Chondrocyte (in vitro differentiated cells): ENCODE data around the gene TSPAN5. TPM values are rescaled to one million over a fixed set of nuclear protein-coding genes. Genes with fewer than 3 reads are reported as not detected.

Experiments used
- DNase-seq: peaks from one replicate; pipeline ENCODE4 v3.0.0; 2021; ENCODE audit warnings: mixed read lengths, low spot score
- H3K27ac Mint-ChIP-seq: one replicate; pipeline ENCODE4 v1.8.0; 2021; ENCODE audit warnings: mild to moderate bottlenecking, moderate library complexity, mixed read lengths; ENCODE audit not compliant: unreplicated experiment
- H3K27me3 Mint-ChIP-seq: 2 replicates; pipeline ENCODE4 v1.8.0; 2021; ENCODE audit warnings: low read depth, mixed read lengths
- H3K36me3 Mint-ChIP-seq: 2 replicates; pipeline ENCODE4 v1.8.0; 2021; ENCODE audit warnings: low read depth, mixed read lengths
- H3K4me1 Mint-ChIP-seq: 2 replicates; pipeline ENCODE4 v1.8.0; 2021; ENCODE audit warnings: low read depth, mild to moderate bottlenecking, mixed read lengths
- H3K4me3 Mint-ChIP-seq: one replicate; pipeline ENCODE4 v1.8.0; 2021; ENCODE audit warnings: mild to moderate bottlenecking, moderate library complexity, mixed read lengths; ENCODE audit not compliant: unreplicated experiment
- H3K9me3 Mint-ChIP-seq: 2 replicates; pipeline ENCODE4 v1.8.0; 2021; ENCODE audit warnings: low read depth, mixed read lengths
- total RNA-seq: library from RNA; stranded (reverse); gene quantifications from 3 replicates; pipeline ENCODE4 v1.2.1, GENCODE V29; 2021
- TF ChIP-seq, protein P1 (sequence below): fragments of 200-600 bp; sonication (generic); IDR thresholded peaks from 2 replicates; pipeline ENCODE4 v1.5.0; 2021; ENCODE audit warnings: antibody characterized with exemption, mild to moderate bottlenecking, moderate library complexity

The TSPAN5 gene
- total RNA-seq, 1 donor from 2014 or later, result 55.5 TPM

DNA sequence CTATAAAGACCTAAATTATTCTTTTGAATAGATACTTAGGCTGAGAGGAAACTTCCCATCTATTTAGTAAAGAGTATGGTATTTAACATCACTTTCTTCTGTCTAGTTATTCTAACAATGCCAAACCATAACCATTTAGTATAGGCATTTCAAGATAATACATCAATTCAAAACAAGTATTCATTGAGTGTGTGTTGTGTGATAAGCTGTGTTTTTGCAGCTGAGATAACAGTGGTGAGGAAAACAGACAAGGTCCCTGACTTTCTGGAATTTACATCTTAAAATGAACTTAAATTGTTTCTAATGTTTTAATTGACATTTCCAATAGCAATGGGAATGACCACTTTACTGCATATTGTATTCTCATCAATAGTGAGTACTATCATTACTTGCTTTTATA is 22.4 kb upstream of the TSPAN5 start:
- no peaks in the 10 kb centered on the region for H3K27me3 Mint-ChIP-seq
- no peak overlapping the region for H3K27ac Mint-ChIP-seq
- DNase-seq, result no peak
- no peaks in the 10 kb centered on the region for H3K36me3 Mint-ChIP-seq
- H3K9me3 Mint-ChIP-seq, result no peaks in the 10 kb centered on the region
- TF ChIP-seq, protein P1, sequence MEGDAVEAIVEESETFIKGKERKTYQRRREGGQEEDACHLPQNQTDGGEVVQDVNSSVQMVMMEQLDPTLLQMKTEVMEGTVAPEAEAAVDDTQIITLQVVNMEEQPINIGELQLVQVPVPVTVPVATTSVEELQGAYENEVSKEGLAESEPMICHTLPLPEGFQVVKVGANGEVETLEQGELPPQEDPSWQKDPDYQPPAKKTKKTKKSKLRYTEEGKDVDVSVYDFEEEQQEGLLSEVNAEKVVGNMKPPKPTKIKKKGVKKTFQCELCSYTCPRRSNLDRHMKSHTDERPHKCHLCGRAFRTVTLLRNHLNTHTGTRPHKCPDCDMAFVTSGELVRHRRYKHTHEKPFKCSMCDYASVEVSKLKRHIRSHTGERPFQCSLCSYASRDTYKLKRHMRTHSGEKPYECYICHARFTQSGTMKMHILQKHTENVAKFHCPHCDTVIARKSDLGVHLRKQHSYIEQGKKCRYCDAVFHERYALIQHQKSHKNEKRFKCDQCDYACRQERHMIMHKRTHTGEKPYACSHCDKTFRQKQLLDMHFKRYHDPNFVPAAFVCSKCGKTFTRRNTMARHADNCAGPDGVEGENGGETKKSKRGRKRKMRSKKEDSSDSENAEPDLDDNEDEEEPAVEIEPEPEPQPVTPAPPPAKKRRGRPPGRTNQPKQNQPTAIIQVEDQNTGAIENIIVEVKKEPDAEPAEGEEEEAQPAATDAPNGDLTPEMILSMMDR, result no peak
- H3K4me1 Mint-ChIP-seq, result no peaks in the 10 kb centered on the region
- no peak overlapping the region for H3K4me3 Mint-ChIP-seq

DNA sequence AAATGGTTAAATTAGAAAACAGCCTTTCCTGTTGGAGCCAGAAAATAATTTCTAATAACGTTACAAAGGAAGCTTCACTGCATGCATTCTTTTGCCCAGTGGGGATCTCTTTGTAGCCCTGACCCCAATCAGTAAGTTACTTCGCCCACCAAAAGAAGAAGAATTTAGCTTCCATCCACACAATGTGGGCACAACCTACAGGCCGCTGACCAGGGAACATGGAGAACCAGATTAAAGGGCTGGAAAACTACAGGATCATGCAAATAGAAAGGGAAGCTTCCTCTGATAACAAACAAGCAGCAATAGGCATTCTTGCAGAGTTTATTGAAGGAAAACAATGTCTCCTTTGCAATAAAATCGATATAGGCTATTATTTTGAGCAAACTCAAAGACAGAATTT is 21.3 kb upstream of the TSPAN5 start:
- no peaks in the 10 kb centered on the region for H3K36me3 Mint-ChIP-seq
- no peaks in the 10 kb centered on the region for H3K4me1 Mint-ChIP-seq
- DNase-seq, result no peak
- H3K27ac Mint-ChIP-seq, result no peak overlapping the region
- H3K27me3 Mint-ChIP-seq, result no peaks in the 10 kb centered on the region
- TF ChIP-seq, protein P1, result no peak
- no peaks in the 10 kb centered on the region for H3K9me3 Mint-ChIP-seq
- H3K4me3 Mint-ChIP-seq, result no peak overlapping the region

DNA sequence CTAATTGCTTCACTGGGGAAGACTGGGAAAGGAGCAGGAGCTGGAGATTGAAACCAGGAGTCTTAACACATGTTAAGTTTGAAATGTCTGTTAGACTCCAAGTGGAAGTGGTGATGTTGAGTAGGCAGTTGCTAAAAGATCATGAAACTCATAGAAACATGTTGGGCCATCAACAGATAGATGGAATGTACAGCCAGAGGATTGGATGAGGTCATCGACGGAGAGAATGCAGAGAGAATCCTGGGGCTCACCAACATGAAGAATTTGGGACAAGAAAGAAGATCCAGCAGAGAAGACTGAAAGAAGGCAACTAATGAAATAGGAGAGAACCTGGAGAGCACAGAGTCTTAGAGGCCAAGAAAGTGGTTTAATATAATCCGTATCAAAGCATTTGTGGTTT is 19.4 kb upstream of the TSPAN5 start:
- Mint-ChIP-seq H3K9me3 (no peaks in the 10 kb centered on the region), H3K4me3 (no peak overlapping the region), H3K4me1 (no peaks in the 10 kb centered on the region), H3K36me3 (no peaks in the 10 kb centered on the region), H3K27ac (no peak overlapping the region), H3K27me3 (no peaks in the 10 kb centered on the region)
- TF ChIP-seq, protein P1, result no peak
- no peak for DNase-seq

DNA sequence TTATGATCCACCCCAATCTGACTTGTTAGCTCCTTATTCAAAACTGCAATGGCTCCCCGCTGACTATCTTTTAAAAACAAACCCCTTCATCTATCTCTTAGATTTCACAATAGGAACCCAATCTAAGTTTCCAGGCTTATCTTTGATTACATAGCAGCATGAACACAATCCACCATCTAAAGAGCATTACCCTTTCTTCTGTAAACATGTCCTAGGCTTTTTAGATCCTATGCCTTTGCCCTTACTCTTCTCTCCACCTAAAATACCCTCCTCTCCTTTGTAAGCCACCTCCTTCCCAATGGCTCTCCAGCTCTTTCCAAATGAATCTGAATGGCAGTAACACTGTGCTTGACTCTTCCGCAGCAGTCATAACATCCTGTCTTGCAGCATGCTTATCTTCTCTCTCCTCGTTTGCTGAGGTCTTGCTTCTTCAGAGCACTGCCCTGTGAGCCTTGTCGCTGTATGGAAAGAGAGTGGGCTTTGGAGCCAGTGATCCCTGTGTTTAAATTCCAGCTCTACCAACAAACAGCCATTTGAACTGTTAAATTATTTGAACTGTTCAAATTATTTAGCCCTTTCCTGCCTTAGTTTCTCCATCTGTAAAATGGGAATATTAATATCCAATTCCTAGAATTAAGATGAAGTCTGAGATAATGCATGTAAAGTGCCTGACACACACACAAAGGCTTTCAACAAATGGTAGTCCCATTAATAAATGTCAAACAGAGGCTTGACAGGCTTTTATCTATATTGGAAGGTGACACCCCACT is 16.2 kb upstream of the TSPAN5 start:
- Mint-ChIP-seq H3K27me3 (no peaks in the 10 kb centered on the region), H3K36me3 (no peaks in the 10 kb centered on the region), H3K4me1 (no peaks in the 10 kb centered on the region), H3K9me3 (no peaks in the 10 kb centered on the region), H3K4me3 (no peak overlapping the region), H3K27ac (no peak overlapping the region)
- TF ChIP-seq, protein P1, result no peak
- no peak for DNase-seq

DNA sequence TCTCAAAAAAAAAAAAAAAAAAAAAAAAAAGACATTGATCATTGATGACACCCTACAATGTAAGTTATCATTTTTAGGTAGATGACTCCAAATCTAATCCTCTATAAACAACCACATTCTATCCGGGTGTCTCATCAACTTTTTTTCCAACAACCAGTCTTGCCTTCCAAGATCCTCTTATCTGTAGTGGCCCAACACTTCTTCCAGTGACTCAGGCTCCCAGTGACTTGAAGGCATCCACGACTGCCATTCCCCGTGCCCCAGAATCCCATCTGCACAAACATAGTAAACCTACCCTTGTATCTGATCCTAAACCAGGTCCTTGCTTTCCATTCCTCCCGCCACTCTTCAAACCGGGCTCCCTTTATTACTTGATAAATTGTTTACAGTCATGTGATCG is 15.6 kb upstream of the TSPAN5 start:
- no peaks in the 10 kb centered on the region for H3K4me1 Mint-ChIP-seq
- H3K4me3 Mint-ChIP-seq, result no peak overlapping the region
- no peak overlapping the region for H3K27ac Mint-ChIP-seq
- DNase-seq, result no peak
- no peaks in the 10 kb centered on the region for H3K27me3 Mint-ChIP-seq
- H3K36me3 Mint-ChIP-seq, result no peaks in the 10 kb centered on the region
- H3K9me3 Mint-ChIP-seq, result no peaks in the 10 kb centered on the region
- TF ChIP-seq, protein P1, result no peak
